Colonic mucosa (tissue), 4 donors: ENCODE data around the gene SLC17A2. TPM values are rescaled to one million over a fixed set of nuclear protein-coding genes. Genes with fewer than 3 reads are reported as not detected.

Experiments
- DNase-seq: peaks from one replicate; pipeline ENCODE4 v3.0.0-alpha.2; 2020
- H3K27ac ChIP-seq: fragments of 200-600 bp; one replicate; pipeline ENCODE4 v1.8.0; 2021
- H3K27me3 ChIP-seq: fragments of 200-600 bp; one replicate; pipeline ENCODE4 v1.8.0; 2021
- H3K36me3 ChIP-seq: fragments of 200-600 bp; one replicate; pipeline ENCODE4 v1.8.0; 2021
- H3K4me1 ChIP-seq: fragments of 200-600 bp; one replicate; pipeline ENCODE4 v1.8.0; 2021; ENCODE audit warnings: mild to moderate bottlenecking
- H3K4me3 ChIP-seq: fragments of 200-600 bp; one replicate; pipeline ENCODE4 v1.8.0; 2021
- H3K9ac ChIP-seq, 2 donors: one replicate each; pipeline ENCODE4 v1.7.0; 2013; ENCODE audit warnings: control low read depth in 2 of 2, low read depth in 2 of 2, low read length in 2 of 2
- H3K9me3 ChIP-seq: fragments of 200-600 bp; one replicate; pipeline ENCODE4 v1.8.0; 2021
- CTCF ChIP-seq: fragments of 200-600 bp; IDR thresholded peaks from one replicate; pipeline ENCODE4 v1.8.0; 2022; ENCODE audit warnings: antibody characterized with exemption, mild to moderate bottlenecking
- intact Hi-C: fragments of 100-400 bp; cut with DNase I; formaldehyde crosslinking; loops from one replicate; pipeline ENCODE4 v1.14.1; 2022
- total RNA-seq, 2 donors: library from RNA; stranded (reverse); fragmentation: NEBNext Ultra II Directional in 1 of 2; extraction: Animal tissue kit (Norgen Biotek cat#: 25700) in 1 of 2; gene quantifications; one replicate each; pipeline ENCODE4 v1.2.1, GENCODE V29; 2021
- donor health status: healthy.
- donor health status: DM: no; HTN: no; CAD: no.
- donor health status: DM: no; HTN: no; CAD: no.

The SLC17A2 gene
- total RNA-seq, 2 donors from 2014 or later: not detected

DNA sequence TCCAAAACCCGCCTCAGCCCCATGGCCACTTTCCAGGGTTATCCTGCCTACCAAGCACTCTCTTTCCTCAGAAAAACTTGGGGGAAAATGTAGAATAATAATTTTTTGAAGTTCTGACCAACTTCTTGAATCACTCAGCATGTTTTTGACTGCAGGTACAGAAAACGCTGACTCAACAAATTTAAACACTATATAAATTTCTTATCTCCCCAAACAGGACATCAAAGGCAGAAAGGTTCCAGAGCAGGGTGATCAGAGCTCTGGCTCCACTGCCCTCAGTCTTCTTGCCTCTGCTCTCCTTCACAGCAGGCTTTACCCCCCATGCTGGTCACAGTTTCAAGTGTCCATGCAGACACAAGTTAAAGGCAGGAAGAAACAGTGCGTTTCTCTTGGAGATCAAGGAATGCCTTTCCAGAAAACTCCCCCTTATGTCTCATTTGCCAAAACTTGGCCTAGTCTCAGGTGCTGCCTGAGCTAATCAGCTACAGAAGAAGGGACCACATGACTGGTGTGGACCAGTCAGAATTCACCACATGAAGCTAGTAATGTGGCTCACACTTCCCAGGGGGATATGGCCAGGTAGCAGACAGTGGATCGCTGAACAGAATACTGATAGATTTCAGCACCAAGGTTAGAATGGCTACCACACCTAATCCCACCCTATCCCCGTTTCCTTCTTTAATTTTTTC lies 32.1 kb downstream of the SLC17A2 start:
- no peaks in the 10 kb centered on the region for H3K36me3 ChIP-seq
- no peak overlapping the region for H3K9ac ChIP-seq
- no peaks in the 10 kb centered on the region for H3K27me3 ChIP-seq
- intact Hi-C loops: no loop called here
- DNase-seq: no peak
- TF ChIP-seq CTCF: no peak
- no peaks in the 10 kb centered on the region for H3K4me1 ChIP-seq
- no peak overlapping the region for H3K4me3 ChIP-seq
- no peaks in the 10 kb centered on the region for H3K9me3 ChIP-seq
- no peak overlapping the region for H3K27ac ChIP-seq

DNA sequence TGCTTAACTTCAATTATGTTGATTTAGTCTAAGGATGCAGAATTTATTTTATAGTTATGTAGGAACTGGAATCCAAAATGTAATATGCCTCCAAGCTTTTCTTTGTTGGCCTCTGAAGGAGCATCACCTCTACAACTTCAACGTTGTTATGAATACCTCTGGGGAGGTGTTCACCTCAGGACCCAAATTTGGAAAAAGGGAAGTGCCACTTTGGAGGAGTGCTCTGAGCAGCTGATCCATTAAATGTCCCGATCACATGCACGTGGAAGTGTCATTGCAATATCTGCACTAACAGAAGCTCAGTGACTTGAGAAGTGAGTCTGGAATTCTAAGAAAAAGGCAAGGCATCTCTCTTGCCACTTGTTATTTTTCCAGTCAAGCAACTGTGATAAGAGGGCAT lies 34.2 kb downstream of the SLC17A2 start:
- H3K4me1 ChIP-seq: no peaks in the 10 kb centered on the region
- no peak overlapping the region for H3K4me3 ChIP-seq
- no peak overlapping the region for H3K9ac ChIP-seq
- no peaks in the 10 kb centered on the region for H3K27me3 ChIP-seq
- DNase-seq: no peak
- H3K27ac ChIP-seq: no peak overlapping the region
- intact Hi-C loops: no loop called here
- no peaks in the 10 kb centered on the region for H3K36me3 ChIP-seq
- no peaks in the 10 kb centered on the region for H3K9me3 ChIP-seq
- TF ChIP-seq CTCF: no peak

- Histone ChIP-seq H3K4me1 (no peaks in the 10 kb centered on the region), H3K27me3 (no peaks in the 10 kb centered on the region), H3K9ac (no peak overlapping the region), H3K4me3 (no peak overlapping the region), H3K36me3 (no peaks in the 10 kb centered on the region), H3K27ac (no peak overlapping the region), H3K9me3 (no peaks in the 10 kb centered on the region)
- intact Hi-C loops: no loop called here
- no peak for DNase-seq
- TF ChIP-seq CTCF: no peak
These were observed 34.7 kb downstream of the SLC17A2 start for GRCh38 chr6:25895771-25896170.

- intact Hi-C loops: loop anchor here (5.0 kb wide), 1 partner anchor 171 kb away; no protein-coding TSS in a partner anchor
- H3K4me1 ChIP-seq: no peaks in the 10 kb centered on the region
- H3K4me3 ChIP-seq: no peak overlapping the region
- no peak overlapping the region for H3K27ac ChIP-seq
- DNase-seq: no peak
- TF ChIP-seq CTCF: no peak
- H3K9me3 ChIP-seq: no peaks in the 10 kb centered on the region
- H3K27me3 ChIP-seq: no peaks in the 10 kb centered on the region
- no peaks in the 10 kb centered on the region for H3K36me3 ChIP-seq
- H3K9ac ChIP-seq: no peak overlapping the region
These were observed 36.7 kb downstream of the SLC17A2 start for GRCh38 chr6:25893778-25894177.

DNA sequence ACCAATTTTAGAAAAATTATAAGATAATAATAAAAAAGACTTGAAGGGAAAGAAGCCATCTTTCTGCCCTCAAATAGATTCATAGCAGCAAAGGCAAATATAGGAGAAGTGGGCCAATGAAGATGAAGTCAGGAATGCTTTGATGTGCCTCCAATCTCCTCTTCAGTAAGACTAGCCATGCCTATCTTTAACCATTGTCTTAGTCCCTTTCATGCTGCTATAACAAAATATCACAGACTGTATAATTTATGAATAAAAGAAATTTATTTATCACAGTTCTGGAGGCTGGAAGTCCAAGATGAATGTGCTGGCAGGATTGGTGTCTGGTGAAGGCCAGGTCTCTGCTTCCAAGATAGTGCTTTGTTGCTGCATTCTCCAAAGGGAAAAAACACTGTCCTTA lies 37.6 kb downstream of the SLC17A2 start:
- Histone ChIP-seq H3K27ac (no peak overlapping the region), H3K9ac (no peak overlapping the region), H3K9me3 (no peaks in the 10 kb centered on the region), H3K4me1 (no peaks in the 10 kb centered on the region), H3K36me3 (no peaks in the 10 kb centered on the region), H3K27me3 (no peaks in the 10 kb centered on the region), H3K4me3 (no peak overlapping the region)
- intact Hi-C loops: loop anchor here (5.0 kb wide), 1 partner anchor 171 kb away; no protein-coding TSS in a partner anchor
- DNase-seq: no peak
- TF ChIP-seq CTCF: no peak
